Pons (tissue), 1 donor: ENCODE results near the gene ANO9.

Source experiments
- DNase-seq: peaks from one replicate; pipeline ENCODE4 v3.0.0-alpha.2; 2016; ENCODE audit warnings: low spot score

The ANO9 gene

GRCh38 chr11:382081-382629, 59.7 kb downstream of the ANO9 start:
- no peak for DNase-seq

GRCh38 chr11:381501-382072, 60.2 kb downstream of the ANO9 start:
- no peak for DNase-seq

- DNase-seq: no peak
Measured at GRCh38 chr11:380996-381395, 60.8 kb downstream of the ANO9 start.

- DNase-seq: no peak
Measured at GRCh38 chr11:380491-380890, 61.3 kb downstream of the ANO9 start.

- no peak for DNase-seq
Measured at GRCh38 chr11:380095-380480, 61.7 kb downstream of the ANO9 start.

GRCh38 chr11:379205-380094, 62.4 kb downstream of the ANO9 start:
- DNase-seq: no peak

- DNase-seq: no peak
Measured at GRCh38 chr11:377883-378500, 63.8 kb downstream of the ANO9 start.

GRCh38 chr11:377174-377865, 64.5 kb downstream of the ANO9 start:
- no peak for DNase-seq

- no peak for DNase-seq
Measured at GRCh38 chr11:376531-377173, 65.2 kb downstream of the ANO9 start.

- DNase-seq: no peak
Measured at GRCh38 chr11:375065-376025, 66.5 kb downstream of the ANO9 start.

- DNase-seq: peak; percentile 90
Measured at GRCh38 chr11:373716-374551, 67.9 kb downstream of the ANO9 start.

- DNase-seq: no peak
Measured at GRCh38 chr11:372809-373715, 68.7 kb downstream of the ANO9 start.

GRCh38 chr11:371716-372590, 69.9 kb downstream of the ANO9 start:
- DNase-seq: no peak

GRCh38 chr11:371051-371450, 70.8 kb downstream of the ANO9 start:
- no peak for DNase-seq

- DNase-seq: no peak
Measured at GRCh38 chr11:370070-370941, 71.5 kb downstream of the ANO9 start.

- DNase-seq: no peak
Measured at GRCh38 chr11:369336-370018, 72.3 kb downstream of the ANO9 start, which contains the start of gene B4GALNT4. B4GALNT4 (plus strand) TSS chr11:369499; CDS start chr11:369804, 305 bp downstream.
